ENCODE data around the gene ADAMTS17. TPM values are rescaled to one million over a fixed set of nuclear protein-coding genes. Genes with fewer than 3 reads are reported as not detected.
A peak's percentile ranks its signal among the peaks of the same experiment; 100 is the strongest.

Gene ADAMTS17
- total and polyA plus RNA-seq, 4 donors: 10.5 to 20.6 (median 17.9) TPM

GRCh38 chr15:99997112-99997651 is 344.6 kb downstream of the ADAMTS17 start:
- no peak overlapping the region for H3K4me3 ChIP-seq (ENCODE audit: low read depth, low read length)
- H3K4me1 ChIP-seq (ENCODE audit: control insufficient read depth, insufficient read depth, low read length): peaks cover 16% of the 10 kb centered on the region
- peaks cover 12% of the 10 kb centered on the region for H3K36me3 ChIP-seq (ENCODE audit: control insufficient read depth, insufficient read depth, low read length)
- no peak overlapping the region for H3K27ac ChIP-seq (ENCODE audit: low read depth, low read length)
- 88% methylated on average over 21 of the region's 22 CpGs for WGBS (ENCODE audit: insufficient coverage)
- H3K27me3 ChIP-seq (ENCODE audit: control insufficient read depth, insufficient read depth, low read length): no peaks in the 10 kb centered on the region
- no peak for DNase-seq (ENCODE audit: low read depth in 4 of 6, low spot score in 6 of 6)
- no peaks in the 10 kb centered on the region for H3K9me3 ChIP-seq (ENCODE audit: control insufficient read depth, insufficient read depth, low read length)

DNA sequence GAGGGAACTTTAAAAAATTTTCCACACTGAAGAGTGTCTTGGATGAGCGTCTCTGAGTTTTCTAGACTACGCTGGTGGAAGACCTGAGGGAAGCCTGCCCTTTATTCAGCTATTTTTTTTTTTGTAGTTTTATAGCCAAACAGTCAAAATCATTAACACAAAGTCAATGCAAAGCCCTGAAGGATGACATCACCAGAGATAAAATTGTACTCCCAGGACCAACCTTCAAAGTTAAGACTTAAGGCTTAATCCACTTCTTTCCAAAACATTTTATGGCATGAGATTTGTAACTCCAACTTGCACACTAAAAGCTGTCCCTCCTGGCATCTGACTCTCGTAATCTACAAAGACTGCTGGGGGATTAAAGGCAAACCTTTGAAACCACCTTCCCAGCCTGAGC is 345.1 kb downstream of the ADAMTS17 start:
- H3K9me3 ChIP-seq (ENCODE audit: control insufficient read depth, insufficient read depth, low read length): no peaks in the 10 kb centered on the region
- H3K4me1 ChIP-seq (ENCODE audit: control insufficient read depth, insufficient read depth, low read length): peaks cover 13% of the 10 kb centered on the region
- H3K36me3 ChIP-seq (ENCODE audit: control insufficient read depth, insufficient read depth, low read length): peaks cover 12% of the 10 kb centered on the region
- H3K27ac ChIP-seq (ENCODE audit: low read depth, low read length): no peak overlapping the region
- H3K27me3 ChIP-seq (ENCODE audit: control insufficient read depth, insufficient read depth, low read length): no peaks in the 10 kb centered on the region
- no peak overlapping the region for H3K4me3 ChIP-seq (ENCODE audit: low read depth, low read length)
- no peak for DNase-seq (ENCODE audit: low read depth in 4 of 6, low spot score in 6 of 6)
- no CpG with 5 or more reads among the region's 3 CpGs for WGBS (ENCODE audit: insufficient coverage)

GRCh38 chr15:99995543-99995942 is 346.2 kb downstream of the ADAMTS17 start:
- H3K9me3 ChIP-seq (ENCODE audit: control insufficient read depth, insufficient read depth, low read length): no peaks in the 10 kb centered on the region
- H3K4me1 ChIP-seq (ENCODE audit: control insufficient read depth, insufficient read depth, low read length): peaks cover 9% of the 10 kb centered on the region
- no peaks in the 10 kb centered on the region for H3K27me3 ChIP-seq (ENCODE audit: control insufficient read depth, insufficient read depth, low read length)
- no peak overlapping the region for H3K27ac ChIP-seq (ENCODE audit: low read depth, low read length)
- peaks cover 12% of the 10 kb centered on the region for H3K36me3 ChIP-seq (ENCODE audit: control insufficient read depth, insufficient read depth, low read length)
- no CpG with 5 or more reads among the region's 11 CpGs for WGBS (ENCODE audit: insufficient coverage)
- H3K4me3 ChIP-seq (ENCODE audit: low read depth, low read length): no peak overlapping the region
- peak in 1 of 6 donors; percentile 54 for DNase-seq (ENCODE audit: low read depth in 4 of 6, low spot score in 6 of 6)

DNA sequence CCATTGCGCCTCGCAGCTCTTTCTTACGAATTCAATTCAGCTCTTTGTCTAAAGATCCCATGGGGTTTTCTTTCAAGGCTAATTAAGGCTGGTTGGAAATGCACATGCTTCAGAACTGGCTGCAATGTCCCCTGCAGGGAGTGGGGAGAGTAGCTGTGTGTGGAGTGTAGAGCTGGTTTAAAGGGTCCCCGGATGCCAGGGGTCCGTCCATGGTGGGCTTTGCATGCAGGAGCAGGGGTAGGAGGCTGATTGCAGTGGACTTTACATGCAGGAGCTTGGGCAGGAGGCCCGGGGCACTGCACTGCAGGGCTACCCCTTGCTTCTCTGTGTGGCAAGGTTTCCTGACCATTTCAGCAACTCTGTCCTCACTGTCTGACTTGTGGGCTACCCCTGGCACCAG is 346.9 kb downstream of the ADAMTS17 start:
- DNase-seq (ENCODE audit: low read depth in 4 of 6, low spot score in 6 of 6): peak in 1 of 6 donors; percentile 84
- 43% methylated on average over 6 of the region's 6 CpGs for WGBS (ENCODE audit: insufficient coverage)

GRCh38 chr15:99993681-99994131 is 348.1 kb downstream of the ADAMTS17 start:
- no peak for DNase-seq (ENCODE audit: low read depth in 4 of 6, low spot score in 6 of 6)
- no peaks in the 10 kb centered on the region for H3K9me3 ChIP-seq (ENCODE audit: control insufficient read depth, insufficient read depth, low read length)
- 86% methylated on average over 10 of the region's 10 CpGs for WGBS (ENCODE audit: insufficient coverage)

More for the DNA sequence above, 346.9 kb downstream of the ADAMTS17 start:
- no peak overlapping the region for H3K27ac ChIP-seq (ENCODE audit: low read depth, low read length)
- H3K9me3 ChIP-seq (ENCODE audit: control insufficient read depth, insufficient read depth, low read length): no peaks in the 10 kb centered on the region
- peaks cover 12% of the 10 kb centered on the region for H3K36me3 ChIP-seq (ENCODE audit: control insufficient read depth, insufficient read depth, low read length)
- no peaks in the 10 kb centered on the region for H3K27me3 ChIP-seq (ENCODE audit: control insufficient read depth, insufficient read depth, low read length)
- H3K4me1 ChIP-seq (ENCODE audit: control insufficient read depth, insufficient read depth, low read length): peaks cover 9% of the 10 kb centered on the region
- H3K4me3 ChIP-seq (ENCODE audit: low read depth, low read length): no peak overlapping the region

GRCh38 chr15:99993262-99993661 is 348.5 kb downstream of the ADAMTS17 start:
- Histone ChIP-seq H3K4me1 (ENCODE audit: control insufficient read depth, insufficient read depth, low read length) (peaks cover 9% of the 10 kb centered on the region), H3K9me3 (ENCODE audit: control insufficient read depth, insufficient read depth, low read length) (no peaks in the 10 kb centered on the region), H3K27ac (ENCODE audit: low read depth, low read length) (no peak overlapping the region), H3K27me3 (ENCODE audit: control insufficient read depth, insufficient read depth, low read length) (no peaks in the 10 kb centered on the region), H3K4me3 (ENCODE audit: low read depth, low read length) (no peak overlapping the region), H3K36me3 (ENCODE audit: control insufficient read depth, insufficient read depth, low read length) (peaks cover 12% of the 10 kb centered on the region)
- no peak for DNase-seq (ENCODE audit: low read depth in 4 of 6, low spot score in 6 of 6)
- WGBS (ENCODE audit: insufficient coverage): 95% methylated on average over 7 of the region's 8 CpGs

More at GRCh38 chr15:99993681-99994131, 348.1 kb downstream of the ADAMTS17 start:
- Histone ChIP-seq H3K4me3 (ENCODE audit: low read depth, low read length) (no peak overlapping the region), H3K27ac (ENCODE audit: low read depth, low read length) (no peak overlapping the region), H3K27me3 (ENCODE audit: control insufficient read depth, insufficient read depth, low read length) (no peaks in the 10 kb centered on the region), H3K4me1 (ENCODE audit: control insufficient read depth, insufficient read depth, low read length) (peaks cover 9% of the 10 kb centered on the region), H3K36me3 (ENCODE audit: control insufficient read depth, insufficient read depth, low read length) (peaks cover 12% of the 10 kb centered on the region)

GRCh38 chr15:99992611-99993231 is 349.1 kb downstream of the ADAMTS17 start:
- WGBS (ENCODE audit: insufficient coverage): 92% methylated on average over 28 of the region's 29 CpGs
- H3K27me3 ChIP-seq (ENCODE audit: control insufficient read depth, insufficient read depth, low read length): no peaks in the 10 kb centered on the region
- H3K9me3 ChIP-seq (ENCODE audit: control insufficient read depth, insufficient read depth, low read length): no peaks in the 10 kb centered on the region
- peaks cover 12% of the 10 kb centered on the region for H3K36me3 ChIP-seq (ENCODE audit: control insufficient read depth, insufficient read depth, low read length)
- DNase-seq (ENCODE audit: low read depth in 4 of 6, low spot score in 6 of 6): no peak
- no peak overlapping the region for H3K4me3 ChIP-seq (ENCODE audit: low read depth, low read length)
- H3K27ac ChIP-seq (ENCODE audit: low read depth, low read length): no peak overlapping the region
- H3K4me1 ChIP-seq (ENCODE audit: control insufficient read depth, insufficient read depth, low read length): peaks cover 13% of the 10 kb centered on the region

DNA sequence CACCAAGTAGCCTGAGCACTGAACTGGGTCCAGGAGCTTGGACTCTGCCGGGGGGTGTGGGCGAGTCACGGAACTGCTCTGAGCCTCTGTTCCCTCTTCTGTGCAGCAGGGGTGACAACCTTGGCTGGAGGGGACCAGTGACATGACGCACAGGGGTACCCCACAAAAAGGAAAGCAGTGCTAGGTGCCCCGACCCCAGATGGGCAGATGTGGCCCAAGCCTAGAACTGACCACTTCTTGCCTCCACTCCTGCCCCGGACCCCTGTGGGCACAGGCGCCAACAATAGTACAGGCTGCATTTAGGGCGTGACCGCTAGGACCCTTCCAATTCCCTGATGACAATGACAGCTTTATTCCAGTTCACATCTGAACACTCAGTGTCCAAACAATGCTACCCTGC is 352.7 kb downstream of the ADAMTS17 start:
- Histone ChIP-seq H3K9me3 (ENCODE audit: control insufficient read depth, insufficient read depth, low read length) (no peaks in the 10 kb centered on the region), H3K27me3 (ENCODE audit: control insufficient read depth, insufficient read depth, low read length) (no peaks in the 10 kb centered on the region), H3K4me1 (ENCODE audit: control insufficient read depth, insufficient read depth, low read length) (peaks cover 36% of the 10 kb centered on the region), H3K4me3 (ENCODE audit: low read depth, low read length) (no peak overlapping the region), H3K36me3 (ENCODE audit: control insufficient read depth, insufficient read depth, low read length) (peaks cover 9% of the 10 kb centered on the region), H3K27ac (ENCODE audit: low read depth, low read length) (no peak overlapping the region)
- no peak for DNase-seq (ENCODE audit: low read depth in 4 of 6, low spot score in 6 of 6)
- WGBS (ENCODE audit: insufficient coverage): 94% methylated on average over 9 of the region's 9 CpGs

- Histone ChIP-seq H3K4me3 (ENCODE audit: low read depth, low read length) (no peak overlapping the region), H3K27me3 (ENCODE audit: control insufficient read depth, insufficient read depth, low read length) (no peaks in the 10 kb centered on the region), H3K4me1 (ENCODE audit: control insufficient read depth, insufficient read depth, low read length) (peaks cover 50% of the 10 kb centered on the region), H3K9me3 (ENCODE audit: control insufficient read depth, insufficient read depth, low read length) (no peaks in the 10 kb centered on the region), H3K36me3 (ENCODE audit: control insufficient read depth, insufficient read depth, low read length) (peaks cover 3% of the 10 kb centered on the region), H3K27ac (ENCODE audit: low read depth, low read length) (peak overlapping the region; percentile 85)
- no peak for DNase-seq (ENCODE audit: low read depth in 4 of 6, low spot score in 6 of 6)
- 91% methylated on average over 2 of the region's 3 CpGs for WGBS (ENCODE audit: insufficient coverage)
Measured at GRCh38 chr15:99987701-99988100, 354.1 kb downstream of the ADAMTS17 start.

- Histone ChIP-seq H3K36me3 (ENCODE audit: control insufficient read depth, insufficient read depth, low read length) (peaks cover under 1% of the 10 kb centered on the region), H3K27ac (ENCODE audit: low read depth, low read length) (peak overlapping the region; percentile 85), H3K27me3 (ENCODE audit: control insufficient read depth, insufficient read depth, low read length) (no peaks in the 10 kb centered on the region), H3K9me3 (ENCODE audit: control insufficient read depth, insufficient read depth, low read length) (no peaks in the 10 kb centered on the region), H3K4me3 (ENCODE audit: low read depth, low read length) (no peak overlapping the region), H3K4me1 (ENCODE audit: control insufficient read depth, insufficient read depth, low read length) (peaks cover 56% of the 10 kb centered on the region)
- DNase-seq (ENCODE audit: low read depth in 4 of 6, low spot score in 6 of 6): peak in 2 of 6 donors; percentile 13 to 48
- 77% methylated on average over 3 of the region's 5 CpGs for WGBS (ENCODE audit: insufficient coverage)
Measured at GRCh38 chr15:99987119-99987506, 354.7 kb downstream of the ADAMTS17 start.

All from spinal cord (tissue), 10 donors.